Measurements from ENCODE around the gene LYSMD4. TPM values are rescaled to one million over a fixed set of nuclear protein-coding genes. Genes with fewer than 3 reads are reported as not detected.
A peak's percentile ranks its signal among the peaks of the same experiment; 100 is the strongest.

LYSMD4 gene
- total and polyA plus RNA-seq, 2 of the 13 experiments (the other 11 are each of a cell fraction or from before 2014, with no cell fraction given), result 7.4 to 8.5 TPM

DNA sequence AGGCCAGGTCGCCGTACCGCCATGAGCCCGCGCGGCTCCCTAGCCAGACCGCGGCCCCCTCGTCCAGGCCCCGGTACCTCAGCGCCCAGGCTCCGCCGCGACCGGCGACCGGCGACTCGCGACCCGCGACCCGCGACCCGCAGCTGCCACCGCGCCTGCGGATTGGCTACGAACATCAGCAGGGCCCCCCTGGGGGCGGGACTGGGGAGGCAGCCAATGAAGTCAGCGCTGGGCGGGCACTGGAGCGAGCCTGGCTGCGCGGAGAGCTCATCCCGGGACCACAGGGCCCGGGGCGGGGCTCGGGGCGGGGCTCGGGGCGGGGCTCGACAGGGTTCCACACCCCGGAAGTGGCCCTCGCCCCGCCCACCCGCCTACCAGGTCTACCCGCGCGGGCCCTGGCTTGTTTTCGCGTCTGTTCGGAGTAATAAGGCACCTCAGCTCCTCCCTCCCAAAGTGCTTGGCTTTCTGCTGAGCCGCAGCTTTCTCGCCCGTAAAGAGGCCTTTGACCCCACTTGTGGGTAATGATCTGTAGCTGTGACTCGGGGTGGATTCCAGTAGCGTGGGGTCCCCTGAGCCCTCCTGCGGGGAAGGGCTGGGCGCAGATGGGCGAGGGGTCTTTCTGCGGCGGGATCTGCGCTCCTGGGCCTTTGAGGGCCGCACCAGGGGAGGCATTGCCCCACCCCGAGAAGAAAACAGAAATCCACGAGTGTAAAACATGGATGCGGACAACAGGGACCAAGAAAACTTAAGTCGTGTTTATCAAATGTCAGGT lies at the start of gene LYSMD4 (continued):
- TF ChIP-seq CHCHD3 (CRISPR knock-in tag; IDR thresholded peaks at IDR 0.05), result no peak
- TF ChIP-seq ZNF598 (CRISPR knock-in tag; IDR thresholded peaks at IDR 0.05; ENCODE audit: borderline replicate concordance), result no peak
- TF ChIP-seq, protein P1, sequence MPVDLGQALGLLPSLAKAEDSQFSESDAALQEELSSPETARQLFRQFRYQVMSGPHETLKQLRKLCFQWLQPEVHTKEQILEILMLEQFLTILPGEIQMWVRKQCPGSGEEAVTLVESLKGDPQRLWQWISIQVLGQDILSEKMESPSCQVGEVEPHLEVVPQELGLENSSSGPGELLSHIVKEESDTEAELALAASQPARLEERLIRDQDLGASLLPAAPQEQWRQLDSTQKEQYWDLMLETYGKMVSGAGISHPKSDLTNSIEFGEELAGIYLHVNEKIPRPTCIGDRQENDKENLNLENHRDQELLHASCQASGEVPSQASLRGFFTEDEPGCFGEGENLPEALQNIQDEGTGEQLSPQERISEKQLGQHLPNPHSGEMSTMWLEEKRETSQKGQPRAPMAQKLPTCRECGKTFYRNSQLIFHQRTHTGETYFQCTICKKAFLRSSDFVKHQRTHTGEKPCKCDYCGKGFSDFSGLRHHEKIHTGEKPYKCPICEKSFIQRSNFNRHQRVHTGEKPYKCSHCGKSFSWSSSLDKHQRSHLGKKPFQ (CRISPR knock-in tag; IDR thresholded peaks at IDR 0.05; ENCODE audit: insufficient replicate concordance), result no peak
- TF ChIP-seq TFDP1 (CRISPR knock-in tag; IDR thresholded peaks at IDR 0.05; ENCODE audit: borderline replicate concordance), result peak; percentile 33; the same call in 1 of the 2 replicates
- no peak for TF ChIP-seq GFI1 (CRISPR knock-in tag; IDR thresholded peaks at IDR 0.05; ENCODE audit: borderline replicate concordance)
- TF ChIP-seq NFKBIZ (CRISPR knock-in tag; IDR thresholded peaks at IDR 0.05), result peak; percentile 55; the same call in 1 of the 2 replicates
- peak; percentile 20; the same call in 1 of the 2 replicates for TF ChIP-seq ZNF274 (CRISPR knock-in tag; IDR thresholded peaks at IDR 0.05)
- TF ChIP-seq, protein P2, sequence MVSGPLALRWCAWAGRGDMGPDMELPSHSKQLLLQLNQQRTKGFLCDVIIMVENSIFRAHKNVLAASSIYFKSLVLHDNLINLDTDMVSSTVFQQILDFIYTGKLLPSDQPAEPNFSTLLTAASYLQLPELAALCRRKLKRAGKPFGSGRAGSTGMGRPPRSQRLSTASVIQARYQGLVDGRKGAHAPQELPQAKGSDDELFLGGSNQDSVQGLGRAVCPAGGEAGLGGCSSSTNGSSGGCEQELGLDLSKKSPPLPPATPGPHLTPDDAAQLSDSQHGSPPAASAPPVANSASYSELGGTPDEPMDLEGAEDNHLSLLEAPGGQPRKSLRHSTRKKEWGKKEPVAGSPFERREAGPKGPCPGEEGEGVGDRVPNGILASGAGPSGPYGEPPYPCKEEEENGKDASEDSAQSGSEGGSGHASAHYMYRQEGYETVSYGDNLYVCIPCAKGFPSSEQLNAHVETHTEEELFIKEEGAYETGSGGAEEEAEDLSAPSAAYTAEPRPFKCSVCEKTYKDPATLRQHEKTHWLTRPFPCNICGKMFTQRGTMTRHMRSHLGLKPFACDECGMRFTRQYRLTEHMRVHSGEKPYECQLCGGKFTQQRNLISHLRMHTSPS (CRISPR knock-in tag; IDR thresholded peaks at IDR 0.05; ENCODE audit: low read depth), result no peak
- 0 out of 4 replicates have a peak, but pooled peaks of 1 of the 2 experiments have one; percentile 29 for TF ChIP-seq KLF16 (CRISPR knock-in tag; IDR thresholded peaks at IDR 0.05)
- peak; percentile 40 for TF ChIP-seq ZNF687 (CRISPR knock-in tag; IDR thresholded peaks at IDR 0.05)
- no peak for TF ChIP-seq PCBP2 (optimal IDR thresholded peaks at IDR 0.05; ENCODE audit: low read depth, low read length, poor library complexity, severe bottlenecking)
- peak; percentile 42; the same call in 1 of the 2 replicates for TF ChIP-seq MYC (CRISPR knock-in tag; IDR thresholded peaks at IDR 0.05; ENCODE audit: borderline replicate concordance)
- TF ChIP-seq, protein P3, sequence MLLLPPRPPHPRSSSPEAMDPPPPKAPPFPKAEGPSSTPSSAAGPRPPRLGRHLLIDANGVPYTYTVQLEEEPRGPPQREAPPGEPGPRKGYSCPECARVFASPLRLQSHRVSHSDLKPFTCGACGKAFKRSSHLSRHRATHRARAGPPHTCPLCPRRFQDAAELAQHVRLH (CRISPR knock-in tag; IDR thresholded peaks at IDR 0.05; ENCODE audit: borderline replicate concordance, low read depth), result 0 out of 2 replicates have a peak, but pooled peaks have one; percentile 12
- no peak for TF ChIP-seq ZNF792 (CRISPR knock-in tag; IDR thresholded peaks at IDR 0.05)

Measured in HepG2 (cell line).